ENCODE results near the gene PELI2.

GRCh38 chr14:56247495-56248200 is 129.4 kb downstream of the PELI2 start:
- peak; percentile 60 for TF ChIP-seq CTCF (IDR thresholded peaks at IDR 0.05)
- TF ChIP-seq ZFX (IDR thresholded peaks at IDR 0.05; ENCODE audit: borderline replicate concordance) = no peak

Measured in 22Rv1 (cell line).